ENCODE measurements around the gene FEN1. TPM values are rescaled to one million over a fixed set of nuclear protein-coding genes. Genes with fewer than 3 reads are reported as not detected.

Gene FEN1
- 10 to 100 TPM; 74.9 to 77.2 TPM for total RNA-seq

GRCh38 chr11:61792310-61793082 lies at the start of gene FEN1, which contains the start of gene TMEM258:
Gene FEN1 (plus strand): TSS chr11:61792911. CDS start chr11:61795362, 2,451 bp downstream.
Gene TMEM258 (minus strand): TSS chr11:61792599. CDS start chr11:61792558, 41 bp downstream.

GRCh38 chr11:61752117-61752924 lies 40.4 kb upstream of the FEN1 start, which contains the start of gene MYRF:
Gene MYRF (plus strand): TSS chr11:61752636. CDS start chr11:61752745, 109 bp downstream.

GRCh38 chr11:61816736-61817455 lies 24.2 kb downstream of the FEN1 start, which contains the start of gene FADS1:
Gene FADS1 (minus strand): TSS chr11:61817003. CDS start chr11:61816929, 74 bp downstream.

GRCh38 chr11:61827571-61828378 lies 35.1 kb downstream of the FEN1 start, which contains the start of gene FADS2:
Gene FADS2 (plus strand): TSS chr11:61828300. CDS start chr11:61828391, 91 bp downstream.

Other genes starting within 250 kb of the FEN1 start
- gene SYT7, start 211.8 kb upstream of the FEN1 start, total RNA-seq: not detected
- gene DAGLA, start 112.5 kb upstream of the FEN1 start, total RNA-seq: under 1 TPM; 0.30 to 0.36 TPM
- 1 to 10 TPM; 1.4 to 1.9 TPM for gene MYRF, start 40.3 kb upstream of the FEN1 start, total RNA-seq
- gene TMEM258, start 312 bp upstream of the FEN1 start, total RNA-seq: 100 to 1,000 TPM; 164 to 166 TPM
- 10 to 100 TPM; 73.7 to 73.8 TPM for gene FADS1, start 24.1 kb downstream of the FEN1 start, total RNA-seq
- 100 to 1,000 TPM; 250 to 266 TPM for gene FADS2, start 35.4 kb downstream of the FEN1 start, total RNA-seq
- 1 to 10 TPM; 4.6 to 5.4 TPM for gene FADS3, start 98.6 kb downstream of the FEN1 start, total RNA-seq
- not detected for gene RAB3IL1, start 124.7 kb downstream of the FEN1 start, total RNA-seq
- under 1 TPM; 0.10 to 0.17 TPM for gene BEST1, start 157.4 kb downstream of the FEN1 start, total RNA-seq
- gene FTH1, start 174.7 kb downstream of the FEN1 start, total RNA-seq: 100 to 1,000 TPM; 887 to 889 TPM